ENCODE data around the gene MBD3. TPM values are rescaled to one million over a fixed set of nuclear protein-coding genes. Genes with fewer than 3 reads are reported as not detected.

The MBD3 gene
- total RNA-seq, 1 donor: 78.5 TPM

- no peaks in the 10 kb centered on the region for H3K9me3 ChIP-seq (ENCODE audit: low read depth, low read length)
- peaks cover 3% of the 10 kb centered on the region for H4K20me1 ChIP-seq (ENCODE audit: insufficient read depth, low read length)
- peaks cover 34% of the 10 kb centered on the region for H3K36me3 ChIP-seq (ENCODE audit: insufficient read depth, low read length)
- H3K4me3 ChIP-seq (ENCODE audit: insufficient read depth, low read length): no peak overlapping the region
- H3K27me3 ChIP-seq (ENCODE audit: insufficient read depth, low read length): no peaks in the 10 kb centered on the region
- no peak overlapping the region for H3K4me2 ChIP-seq (ENCODE audit: insufficient read depth, low read length)
- H2AFZ ChIP-seq (ENCODE audit: low read length): no peak overlapping the region
- peak; percentile 76 for DNase-seq (ENCODE audit: insufficient read length, low spot score, missing footprints)
- H3K4me1 ChIP-seq (ENCODE audit: insufficient read depth, low read length): no peaks in the 10 kb centered on the region
- H3K27ac ChIP-seq (ENCODE audit: low read depth, low read length): no peak overlapping the region
- TF ChIP-seq, protein P1, sequence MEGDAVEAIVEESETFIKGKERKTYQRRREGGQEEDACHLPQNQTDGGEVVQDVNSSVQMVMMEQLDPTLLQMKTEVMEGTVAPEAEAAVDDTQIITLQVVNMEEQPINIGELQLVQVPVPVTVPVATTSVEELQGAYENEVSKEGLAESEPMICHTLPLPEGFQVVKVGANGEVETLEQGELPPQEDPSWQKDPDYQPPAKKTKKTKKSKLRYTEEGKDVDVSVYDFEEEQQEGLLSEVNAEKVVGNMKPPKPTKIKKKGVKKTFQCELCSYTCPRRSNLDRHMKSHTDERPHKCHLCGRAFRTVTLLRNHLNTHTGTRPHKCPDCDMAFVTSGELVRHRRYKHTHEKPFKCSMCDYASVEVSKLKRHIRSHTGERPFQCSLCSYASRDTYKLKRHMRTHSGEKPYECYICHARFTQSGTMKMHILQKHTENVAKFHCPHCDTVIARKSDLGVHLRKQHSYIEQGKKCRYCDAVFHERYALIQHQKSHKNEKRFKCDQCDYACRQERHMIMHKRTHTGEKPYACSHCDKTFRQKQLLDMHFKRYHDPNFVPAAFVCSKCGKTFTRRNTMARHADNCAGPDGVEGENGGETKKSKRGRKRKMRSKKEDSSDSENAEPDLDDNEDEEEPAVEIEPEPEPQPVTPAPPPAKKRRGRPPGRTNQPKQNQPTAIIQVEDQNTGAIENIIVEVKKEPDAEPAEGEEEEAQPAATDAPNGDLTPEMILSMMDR (IDR thresholded peaks at IDR 0.05; ENCODE audit: extremely low read depth, low read depth, low read length): no peak
- H3K79me2 ChIP-seq (ENCODE audit: insufficient read depth, low read length): no peaks in the 10 kb centered on the region
These were observed 15.4 kb downstream of the MBD3 start for GRCh38 chr19:1577090-1577928.

DNA sequence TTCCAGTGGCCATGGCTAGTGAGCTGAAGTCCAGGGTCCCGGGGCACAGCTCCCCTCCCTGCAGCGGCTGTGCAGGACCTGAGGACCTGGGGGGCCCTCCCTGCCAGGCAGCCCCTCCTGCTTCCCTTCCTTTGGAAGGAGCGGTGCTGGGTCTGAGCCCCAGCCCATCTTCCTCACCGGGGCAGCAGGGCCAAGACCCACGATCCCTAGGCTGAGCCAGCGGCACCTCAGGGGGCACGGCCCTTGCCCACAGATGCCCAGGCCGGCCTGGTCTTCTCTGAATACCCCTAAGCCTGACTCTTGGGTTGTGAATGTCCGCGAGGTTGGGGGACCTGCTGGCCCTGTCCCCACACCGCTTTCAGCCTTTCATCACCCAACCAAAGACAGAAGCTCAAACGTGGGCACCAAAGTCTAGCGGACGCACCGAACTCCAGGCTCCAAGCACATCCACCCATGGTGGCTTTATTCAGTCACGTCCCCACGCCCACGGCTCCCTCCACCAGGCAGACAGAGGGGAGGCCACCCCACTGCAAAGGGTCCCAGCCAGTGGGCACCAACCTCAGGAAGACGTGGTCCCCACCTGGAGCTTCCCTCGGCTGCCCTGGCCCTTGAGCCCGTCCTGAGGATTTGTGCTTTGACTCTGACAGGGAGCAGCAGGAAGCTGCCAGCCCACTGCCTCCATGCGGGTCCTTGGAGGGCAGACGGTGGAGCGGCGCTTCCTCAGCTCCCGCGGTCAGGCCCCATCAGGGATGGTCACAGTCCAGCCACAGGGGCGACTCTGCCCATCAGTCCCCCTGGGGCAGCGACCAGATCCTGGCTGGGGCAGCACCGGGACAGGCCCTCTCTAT is 16.2 kb downstream of the MBD3 start:
- TF ChIP-seq, protein P1 (IDR thresholded peaks at IDR 0.05; ENCODE audit: extremely low read depth, low read depth, low read length): no peak
- no peak overlapping the region for H2AFZ ChIP-seq (ENCODE audit: low read length)

DNA sequence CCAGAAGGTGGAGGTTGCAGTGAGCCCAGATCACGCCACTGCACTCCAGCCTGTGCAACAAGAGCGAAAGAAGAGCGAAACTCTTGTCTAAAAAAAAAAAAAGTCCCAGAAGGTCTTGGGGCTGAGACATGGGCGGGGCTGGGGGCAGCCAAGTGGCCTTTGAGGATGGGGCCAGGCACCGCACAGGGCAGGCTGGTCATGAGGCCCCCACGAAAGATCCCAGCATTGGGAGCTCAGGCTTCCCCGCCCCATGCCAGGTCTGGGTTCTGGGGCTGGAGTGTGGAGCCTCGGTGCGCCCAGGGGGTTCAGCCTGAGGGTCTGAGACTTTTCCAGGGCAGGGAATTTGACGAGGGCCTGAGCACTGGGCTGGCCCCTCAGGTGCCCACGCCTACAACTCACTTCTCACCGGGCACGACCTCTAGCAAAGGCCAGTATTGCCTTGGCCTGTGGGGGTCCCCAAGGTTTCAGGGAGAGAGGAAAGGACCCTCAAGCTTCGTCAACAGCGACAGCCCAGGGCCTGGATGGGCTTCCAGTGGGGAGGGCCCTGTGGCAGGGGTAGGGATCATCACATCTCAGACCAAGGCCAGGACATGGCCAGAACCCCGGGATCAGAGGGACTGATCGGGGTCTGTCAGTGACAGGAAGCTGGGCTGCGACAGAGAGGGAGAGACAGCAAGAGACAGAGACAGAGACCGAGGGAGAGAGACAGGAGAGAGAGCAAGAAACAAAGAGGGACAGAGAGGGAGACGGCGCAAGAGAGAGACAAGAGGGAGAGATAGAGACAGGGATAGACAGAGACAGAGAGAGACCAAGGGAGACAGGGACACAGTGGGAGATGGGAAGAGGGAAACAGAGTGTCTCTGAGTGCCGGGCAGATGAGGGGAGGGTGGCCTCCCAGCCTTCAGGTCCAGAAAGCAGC is 17.1 kb downstream of the MBD3 start:
- H3K27ac ChIP-seq (ENCODE audit: low read depth, low read length): no peak overlapping the region
- no peak overlapping the region for H3K4me3 ChIP-seq (ENCODE audit: insufficient read depth, low read length)
- H3K9me3 ChIP-seq (ENCODE audit: low read depth, low read length): no peaks in the 10 kb centered on the region
- no peak overlapping the region for H3K4me2 ChIP-seq (ENCODE audit: insufficient read depth, low read length)
- peaks cover 19% of the 10 kb centered on the region for H3K36me3 ChIP-seq (ENCODE audit: insufficient read depth, low read length)
- no peak overlapping the region for H2AFZ ChIP-seq (ENCODE audit: low read length)
- DNase-seq (ENCODE audit: insufficient read length, low spot score, missing footprints): peak; percentile 65
- peaks cover 2% of the 10 kb centered on the region for H3K27me3 ChIP-seq (ENCODE audit: insufficient read depth, low read length)
- no peaks in the 10 kb centered on the region for H3K79me2 ChIP-seq (ENCODE audit: insufficient read depth, low read length)
- H3K4me1 ChIP-seq (ENCODE audit: insufficient read depth, low read length): no peaks in the 10 kb centered on the region
- TF ChIP-seq, protein P1 (IDR thresholded peaks at IDR 0.05; ENCODE audit: extremely low read depth, low read depth, low read length): no peak
- peaks cover 3% of the 10 kb centered on the region for H4K20me1 ChIP-seq (ENCODE audit: insufficient read depth, low read length)

More for the DNA sequence above, 16.2 kb downstream of the MBD3 start:
- Histone ChIP-seq H3K27me3 (ENCODE audit: insufficient read depth, low read length) (peaks cover 1% of the 10 kb centered on the region), H4K20me1 (ENCODE audit: insufficient read depth, low read length) (peaks cover 3% of the 10 kb centered on the region), H3K27ac (ENCODE audit: low read depth, low read length) (no peak overlapping the region), H3K79me2 (ENCODE audit: insufficient read depth, low read length) (no peaks in the 10 kb centered on the region), H3K36me3 (ENCODE audit: insufficient read depth, low read length) (peaks cover 28% of the 10 kb centered on the region), H3K4me2 (ENCODE audit: insufficient read depth, low read length) (no peak overlapping the region), H3K4me3 (ENCODE audit: insufficient read depth, low read length) (no peak overlapping the region), H3K9me3 (ENCODE audit: low read depth, low read length) (no peaks in the 10 kb centered on the region), H3K4me1 (ENCODE audit: insufficient read depth, low read length) (no peaks in the 10 kb centered on the region)
- no peak for DNase-seq (ENCODE audit: insufficient read length, low spot score, missing footprints)
